NCI-H460 (cell line): ENCODE results near the gene PSG2. TPM values are rescaled to one million over a fixed set of nuclear protein-coding genes. Genes with fewer than 3 reads are reported as not detected.
"Not testable (repeated sequence)": the region's sequence is repeated elsewhere in the genome, so short reads cannot be mapped to it uniquely, and the experiment has no call there.

Experiments
- DNase-seq: peaks from one replicate; pipeline ENCODE4 v3.0.0-alpha.2; 2016; ENCODE audit warnings: low read depth; ENCODE audit errors: extremely low read depth
- polyA plus RNA-seq: library from polyadenylated mRNA; depleted of rRNA; stranded (reverse); fragments of >200 nt; gene quantifications from 2 replicates; pipeline ENCODE4 v1.2.3, GENCODE V29; 2014; cell fraction: nucleus; rRNA removed
- total RNA-seq: library from RNA; depleted of rRNA; stranded (reverse); fragments of >200 nt; shearing (Covaris generic); gene quantifications from 2 replicates; pipeline ENCODE4 v1.2.3, GENCODE V29; 2014; rRNA removed

The PSG2 gene
- not detected in 2 replicates for total RNA-seq
- polyA plus RNA-seq, result not detected in 2 replicates

DNA sequence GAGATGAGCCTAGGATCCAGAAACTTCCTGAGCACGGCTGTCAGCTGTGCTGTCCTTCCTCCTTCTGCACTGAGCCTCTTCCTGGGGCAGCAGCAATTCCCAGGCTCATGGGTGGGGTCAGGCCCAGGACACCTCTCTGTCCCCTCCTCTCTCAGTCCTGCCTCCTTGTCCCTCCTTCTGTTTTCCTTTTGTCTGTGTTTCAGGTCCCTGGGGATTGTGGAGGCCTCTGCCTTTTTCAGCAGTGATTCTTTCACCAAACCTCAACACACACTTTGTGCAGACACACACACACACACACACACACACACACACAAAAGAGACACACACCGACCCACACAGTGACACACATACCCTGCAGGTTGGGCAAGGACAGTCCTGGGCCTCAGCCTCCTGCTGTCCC is at the start of gene PSG2:
Gene PSG2 (minus strand): TSS at position 101 of the 400 bp plus-strand sequence. CDS start 132 bp downstream, outside the sequence.
- DNase-seq, result not testable (repeated sequence)

DNA sequence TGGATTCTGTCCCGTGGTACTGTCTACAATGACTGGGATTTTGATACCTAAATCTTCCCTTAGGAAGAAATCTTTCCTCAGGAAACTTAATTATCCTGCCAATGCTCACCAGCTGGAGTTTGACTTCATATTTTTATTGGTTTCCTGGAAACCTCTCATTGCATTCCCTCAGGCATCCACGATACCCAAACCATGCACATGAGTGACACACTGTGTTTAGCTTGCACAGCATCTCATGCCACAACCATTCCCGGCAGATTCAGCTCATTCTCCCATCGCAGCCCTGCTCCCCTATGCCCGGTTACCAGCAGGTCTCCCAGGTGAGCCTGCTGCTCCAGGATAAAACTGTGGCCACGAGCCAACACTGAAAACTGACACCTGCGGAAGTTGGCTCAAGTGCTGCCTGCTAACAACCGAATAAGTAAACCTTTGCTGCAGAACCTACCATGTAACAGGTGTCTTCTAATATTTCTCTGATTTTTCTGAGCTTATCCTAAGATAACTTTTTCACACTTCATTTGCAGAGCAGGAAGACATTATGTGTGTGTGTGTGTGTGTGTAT is 48.9 kb upstream of the PSG2 start:
- not testable (repeated sequence) for DNase-seq

DNA sequence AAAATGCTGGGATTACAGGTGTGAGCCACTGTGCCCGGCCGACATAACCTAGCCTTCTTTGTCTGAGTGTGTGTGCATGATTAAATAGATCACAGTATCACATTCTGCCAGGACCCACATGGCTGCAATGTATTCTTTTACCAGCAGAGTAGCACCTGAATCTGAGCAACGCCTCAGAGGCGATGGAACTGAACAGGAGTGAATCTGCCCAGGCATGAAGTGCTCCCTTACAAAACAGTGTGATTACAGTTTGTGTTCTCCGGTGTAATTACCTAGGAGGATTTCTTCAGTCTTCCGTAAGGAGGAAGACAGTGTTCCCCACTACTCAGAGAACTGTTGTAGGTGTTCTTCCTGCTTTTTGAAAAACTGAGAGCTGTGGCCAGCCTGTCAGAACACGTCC is 46.7 kb upstream of the PSG2 start:
- DNase-seq, result not testable (repeated sequence)

GRCh38 chr19:43127336-43127735 is 44.8 kb upstream of the PSG2 start:
- not testable (repeated sequence) for DNase-seq

- DNase-seq, result no peak
Measured at GRCh38 chr19:43126720-43127119, 44.2 kb upstream of the PSG2 start.

DNA sequence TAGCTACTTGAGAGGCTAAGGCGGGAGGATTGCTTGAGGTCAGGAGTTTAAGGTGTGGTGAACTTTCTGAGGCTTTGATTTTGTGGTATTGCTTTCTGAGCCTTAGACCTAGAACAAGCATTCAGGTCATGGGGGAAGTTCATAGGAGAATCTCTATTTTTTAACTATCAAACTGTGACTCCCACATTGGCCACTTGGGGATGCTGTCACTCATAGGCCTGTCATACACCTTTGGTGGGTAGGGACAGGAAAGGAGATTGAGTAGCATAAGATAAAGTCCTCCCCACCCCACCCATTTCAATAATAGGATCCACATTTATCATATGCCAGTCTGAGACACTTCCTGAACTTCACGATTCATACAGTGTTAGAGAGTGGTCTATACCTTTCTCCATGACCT is 41.9 kb upstream of the PSG2 start:
- DNase-seq, result no peak

GRCh38 chr19:43120433-43121026 is 38.0 kb upstream of the PSG2 start:
- not testable (repeated sequence) for DNase-seq

DNA sequence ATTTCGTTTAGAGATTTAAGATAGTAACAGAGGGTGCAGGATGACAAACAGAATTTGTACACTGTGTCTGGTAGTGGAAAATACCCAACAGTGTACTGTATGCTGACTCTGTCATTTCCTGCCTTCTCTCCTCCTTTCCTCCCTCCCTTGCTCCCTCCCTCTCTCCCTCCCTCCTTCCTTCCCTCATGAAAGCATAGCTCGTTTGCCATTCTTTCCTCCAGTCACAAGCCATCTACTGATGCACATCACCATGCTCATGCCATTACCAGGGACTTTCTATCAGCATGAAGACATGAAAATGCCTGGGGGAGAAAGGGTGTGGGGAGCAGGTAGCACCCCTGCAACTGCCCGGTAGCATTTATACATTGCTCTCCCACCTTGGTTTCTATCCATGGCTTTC is 37.0 kb upstream of the PSG2 start:
- DNase-seq, result not testable (repeated sequence)

GRCh38 chr19:43116421-43116820 is 33.9 kb upstream of the PSG2 start:
- not testable (repeated sequence) for DNase-seq

GRCh38 chr19:43115548-43115947 is 33.0 kb upstream of the PSG2 start:
- not testable (repeated sequence) for DNase-seq

- not testable (repeated sequence) for DNase-seq
Measured at GRCh38 chr19:43115064-43115463, 32.6 kb upstream of the PSG2 start.

DNA sequence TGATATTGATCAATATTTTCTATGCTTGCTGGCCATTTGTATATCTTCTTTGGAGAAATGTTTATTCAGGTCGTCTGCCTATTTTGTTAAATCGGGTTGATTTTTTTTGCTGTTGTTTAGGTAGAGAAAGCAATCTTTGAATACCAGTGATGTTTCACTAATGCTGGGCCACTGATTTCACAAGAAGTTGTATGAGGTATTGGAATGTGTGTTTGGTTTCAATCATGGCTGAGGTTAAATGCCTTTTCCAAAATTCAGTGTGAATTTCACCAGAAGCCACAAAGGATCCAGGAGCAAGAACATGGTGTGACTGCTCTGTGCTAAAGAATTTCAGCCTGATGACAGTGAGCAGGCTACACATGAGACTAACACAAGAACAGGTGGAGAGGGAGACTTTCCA is 32.1 kb upstream of the PSG2 start:
- not testable (repeated sequence) for DNase-seq

GRCh38 chr19:43107401-43107800 is 24.9 kb upstream of the PSG2 start:
- not testable (repeated sequence) for DNase-seq

DNA sequence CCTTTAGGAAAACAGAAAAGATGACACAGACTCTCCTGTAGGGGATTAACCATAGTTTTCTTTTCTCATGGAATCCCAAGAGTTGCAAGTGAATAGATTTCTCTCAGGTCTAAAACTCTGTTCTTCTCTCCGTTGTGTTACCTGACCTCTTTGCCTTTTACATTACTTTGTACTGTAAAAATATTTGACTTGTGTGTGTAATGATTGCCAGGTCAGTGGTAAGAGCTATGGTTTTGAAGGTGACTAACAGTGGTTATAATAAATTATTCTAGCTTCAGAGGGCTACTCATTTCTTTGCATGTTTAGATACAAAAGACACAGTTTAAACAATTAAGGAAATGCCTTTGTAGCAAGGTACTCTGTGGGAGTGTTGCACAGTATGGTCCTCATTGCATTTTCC is 23.0 kb upstream of the PSG2 start:
- no peak for DNase-seq

DNA sequence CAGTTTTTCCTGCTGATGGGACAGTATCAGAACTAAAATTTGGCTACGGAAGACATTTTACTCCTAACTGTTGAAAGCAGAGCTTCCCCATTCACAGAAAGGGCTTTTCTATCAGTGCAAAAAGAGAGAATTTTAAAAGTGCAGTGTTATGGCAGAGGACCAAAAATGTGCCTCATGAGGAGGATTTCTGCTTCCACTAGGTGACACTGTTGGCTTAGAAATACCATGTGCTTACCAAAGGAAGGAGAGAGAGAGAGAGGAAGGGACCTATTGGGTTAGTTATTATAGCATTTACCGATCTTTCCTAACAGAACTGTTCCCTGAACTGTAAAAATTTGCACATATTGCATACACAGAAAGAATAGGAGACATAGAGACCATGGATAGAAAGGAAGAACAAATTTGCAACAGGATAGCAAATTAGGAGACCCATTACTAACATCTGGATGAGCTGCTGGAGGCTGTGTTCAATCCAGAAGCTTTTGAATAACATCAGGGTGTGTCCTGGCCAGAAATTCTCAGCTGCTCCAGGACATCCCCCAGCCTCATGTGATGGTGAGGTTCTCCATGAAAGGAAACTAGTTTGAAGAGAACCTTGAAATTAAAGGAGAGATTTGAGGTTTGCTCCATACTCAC is 21.8 kb upstream of the PSG2 start:
- not testable (repeated sequence) for DNase-seq

DNA sequence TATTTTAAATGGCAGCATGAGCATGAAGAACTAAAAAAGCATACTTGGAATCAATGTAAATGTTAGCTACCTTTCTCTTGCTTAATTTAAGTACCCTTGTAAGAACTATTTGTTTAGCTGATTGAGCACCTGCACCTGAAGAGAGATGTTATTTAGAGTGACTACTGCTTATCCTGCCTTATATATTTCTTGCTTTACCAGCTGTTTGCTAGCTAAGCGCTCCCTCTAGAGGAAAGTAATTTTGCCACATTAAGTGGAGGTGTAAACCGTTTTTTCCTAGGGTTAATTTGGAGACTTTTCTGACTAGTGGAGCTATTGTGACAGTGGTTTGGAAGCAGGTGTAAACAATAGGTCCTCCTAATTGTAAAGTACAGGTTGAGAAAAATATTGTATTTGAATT is 19.4 kb upstream of the PSG2 start:
- DNase-seq, result no peak

- not testable (repeated sequence) for DNase-seq
Measured at GRCh38 chr19:43098416-43098815, 15.9 kb upstream of the PSG2 start.

- DNase-seq, result not testable (repeated sequence)
Measured at GRCh38 chr19:43087702-43088340, 5.3 kb upstream of the PSG2 start.

DNA sequence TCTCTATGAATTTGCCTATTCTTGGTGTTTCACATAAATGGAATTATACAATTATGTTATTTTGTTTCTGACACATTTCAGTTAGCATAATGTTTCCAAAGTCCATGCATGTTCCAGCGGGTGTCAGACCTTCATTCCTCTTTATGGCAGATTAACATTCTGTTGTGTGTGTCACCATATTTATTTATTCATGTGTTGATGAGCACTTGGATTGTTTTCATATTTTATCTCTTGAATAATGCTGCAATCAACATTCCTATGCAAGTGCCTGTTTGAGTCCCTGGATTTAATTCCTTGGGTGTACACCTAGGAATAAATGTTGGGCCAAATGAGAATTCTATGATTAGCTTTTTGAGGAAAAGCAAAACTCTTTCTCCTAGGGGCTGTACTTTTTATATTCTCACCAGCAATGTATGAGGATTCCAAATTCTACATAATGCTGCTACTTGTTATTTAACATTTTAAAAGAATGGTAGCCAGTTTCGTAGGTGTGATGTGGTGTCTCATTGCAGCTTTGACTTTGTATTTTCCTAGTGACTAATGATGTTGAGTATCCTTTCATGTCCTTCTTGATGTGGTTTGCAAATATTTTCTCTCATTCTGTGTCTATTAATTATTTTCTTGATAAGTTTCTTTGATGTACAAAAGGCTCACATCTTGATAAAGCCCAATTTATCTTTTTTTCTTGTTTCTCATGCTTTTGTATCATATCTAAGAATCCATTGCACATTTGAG is 3.5 kb upstream of the PSG2 start:
- DNase-seq, result not testable (repeated sequence)

DNA sequence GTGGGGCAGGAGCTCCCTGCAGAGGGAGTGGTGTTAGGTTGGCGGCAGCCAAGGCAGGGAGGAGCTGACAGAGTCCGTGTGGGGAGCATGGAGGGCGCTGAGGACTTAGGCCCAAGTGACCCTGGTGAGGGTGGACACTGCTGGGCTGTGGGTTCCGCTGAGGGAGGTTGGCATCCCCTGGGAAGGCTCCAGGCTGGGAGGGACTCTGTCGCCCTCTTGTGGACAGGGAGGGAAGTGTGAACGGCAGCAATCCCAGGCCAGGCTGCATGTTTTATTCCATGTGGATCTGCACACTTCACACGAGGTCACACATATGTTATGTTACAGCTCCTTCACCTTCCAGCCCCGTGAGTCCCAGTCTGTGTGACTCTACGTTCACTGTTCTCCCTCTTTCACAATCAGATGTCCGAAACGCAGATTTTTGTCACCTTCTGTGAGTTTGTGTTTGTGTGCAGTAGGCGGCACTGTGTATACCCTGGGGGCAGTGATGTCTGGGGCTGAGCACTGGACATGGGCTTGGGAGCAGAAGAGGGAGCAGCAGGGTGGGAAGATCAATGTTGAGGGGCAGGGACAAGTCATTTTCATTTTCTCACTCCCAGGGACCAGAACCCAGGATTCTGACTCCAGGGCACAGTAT is 1.8 kb upstream of the PSG2 start:
- not testable (repeated sequence) for DNase-seq
